Measurements from ENCODE around the gene NEUROD2.

GRCh38 chr17:39639566-39640458, 32.1 kb upstream of the NEUROD2 start:
- no peak for TF ChIP-seq ZNF217 (IDR thresholded peaks at IDR 0.05)
- TF ChIP-seq CREM (IDR thresholded peaks at IDR 0.05; ENCODE audit: low read depth): no peak
- TF ChIP-seq MEF2A (IDR thresholded peaks at IDR 0.05; ENCODE audit: insufficient read depth, low read depth, low read length): no peak
- no peak for TF ChIP-seq NRF1 (conservative IDR thresholded peaks at IDR 0.05; ENCODE audit: low read depth, low read length)

All from GM12878 (cell line).